GM21447 (cell line): ENCODE measurements around the gene SPDEF.

Experiments
- ATAC-seq: cut with Tn5 transposase; IDR thresholded peaks from one replicate; pipeline ENCODE4 v1.9.1; 2021; ENCODE audit not compliant: unreplicated experiment

SPDEF gene

GRCh38 chr6:34583861-34584604 lies 27.9 kb upstream of the SPDEF start:
- ATAC-seq, result no peak

DNA sequence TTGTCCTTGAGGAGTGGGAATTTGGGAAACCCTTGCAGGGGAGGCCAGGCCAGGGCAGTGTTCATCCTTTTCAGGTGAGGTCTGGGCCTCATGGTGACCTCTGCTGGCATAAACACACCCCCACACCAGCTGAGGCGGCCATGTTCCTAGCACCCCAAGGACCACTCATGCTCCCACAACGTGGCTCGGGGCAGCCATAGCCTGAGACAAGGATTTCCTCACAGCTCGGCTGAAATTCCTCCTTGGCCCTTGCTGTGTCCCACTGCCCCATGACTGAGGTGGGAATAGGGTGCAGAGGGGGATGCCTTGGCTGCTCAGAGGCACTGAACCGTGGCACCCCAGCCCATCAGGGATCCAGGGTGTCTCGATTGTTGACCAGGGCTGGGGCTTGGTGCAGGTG lies 27.3 kb upstream of the SPDEF start:
- no peak for ATAC-seq

GRCh38 chr6:34581561-34581920 lies 25.4 kb upstream of the SPDEF start:
- no peak for ATAC-seq

GRCh38 chr6:34580707-34581560 lies 24.8 kb upstream of the SPDEF start:
- ATAC-seq, result no peak

GRCh38 chr6:34578445-34579262 lies 22.5 kb upstream of the SPDEF start:
- ATAC-seq, result no peak

- ATAC-seq, result no peak
These were observed 20.3 kb upstream of the SPDEF start for GRCh38 chr6:34576286-34576955.

DNA sequence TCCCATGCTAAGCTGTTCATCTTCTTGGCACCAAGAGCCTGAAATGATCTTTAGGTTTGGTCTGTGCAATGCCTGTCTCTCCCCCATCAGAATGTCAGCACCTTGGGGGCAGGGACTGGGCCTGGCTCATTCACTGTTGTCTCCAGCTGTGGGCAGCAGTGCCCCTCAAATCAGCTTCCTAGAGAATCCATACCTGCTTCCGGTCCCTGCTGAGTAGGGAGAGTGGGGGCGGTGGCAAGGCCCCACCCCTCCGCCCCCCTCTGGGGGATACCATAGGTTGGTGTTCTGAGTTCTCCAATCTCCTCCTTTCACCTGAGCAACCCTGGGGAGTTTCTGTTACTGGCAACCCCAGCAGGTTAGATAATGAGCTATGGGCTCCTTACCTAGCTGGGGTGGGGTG lies 19.2 kb upstream of the SPDEF start:
- ATAC-seq, result no peak

DNA sequence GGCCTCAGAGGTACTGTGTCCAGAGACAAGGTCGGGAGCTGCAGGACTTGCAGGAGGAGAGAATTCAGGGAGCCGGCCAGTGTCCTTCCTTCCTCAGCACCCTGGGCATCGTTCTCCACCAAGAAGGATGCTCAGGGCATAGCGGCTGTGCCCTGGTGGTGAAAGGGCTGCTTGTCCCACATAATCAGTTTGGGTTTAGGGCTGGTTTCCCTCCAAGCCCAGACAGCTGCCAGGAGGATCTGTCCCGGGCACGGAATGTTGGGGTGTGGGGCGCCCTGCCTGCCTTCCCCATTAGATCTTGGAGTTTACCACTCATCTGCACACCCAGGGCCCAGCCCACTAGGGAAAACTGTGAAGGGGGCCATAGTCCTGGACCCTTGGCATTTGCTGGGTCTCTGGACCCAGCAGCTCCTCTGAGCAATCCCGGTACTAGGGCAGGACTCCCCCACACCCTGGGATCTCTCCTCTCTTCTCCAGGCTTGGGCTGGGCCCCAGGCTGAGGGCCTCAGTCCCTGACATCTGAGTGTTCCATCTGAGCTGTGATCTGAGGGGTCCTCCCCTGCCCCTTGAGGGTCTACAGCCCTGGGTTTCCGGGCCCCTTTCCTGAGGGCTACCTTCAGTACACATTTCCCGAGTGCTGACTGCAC lies 18.6 kb upstream of the SPDEF start:
- no peak for ATAC-seq

DNA sequence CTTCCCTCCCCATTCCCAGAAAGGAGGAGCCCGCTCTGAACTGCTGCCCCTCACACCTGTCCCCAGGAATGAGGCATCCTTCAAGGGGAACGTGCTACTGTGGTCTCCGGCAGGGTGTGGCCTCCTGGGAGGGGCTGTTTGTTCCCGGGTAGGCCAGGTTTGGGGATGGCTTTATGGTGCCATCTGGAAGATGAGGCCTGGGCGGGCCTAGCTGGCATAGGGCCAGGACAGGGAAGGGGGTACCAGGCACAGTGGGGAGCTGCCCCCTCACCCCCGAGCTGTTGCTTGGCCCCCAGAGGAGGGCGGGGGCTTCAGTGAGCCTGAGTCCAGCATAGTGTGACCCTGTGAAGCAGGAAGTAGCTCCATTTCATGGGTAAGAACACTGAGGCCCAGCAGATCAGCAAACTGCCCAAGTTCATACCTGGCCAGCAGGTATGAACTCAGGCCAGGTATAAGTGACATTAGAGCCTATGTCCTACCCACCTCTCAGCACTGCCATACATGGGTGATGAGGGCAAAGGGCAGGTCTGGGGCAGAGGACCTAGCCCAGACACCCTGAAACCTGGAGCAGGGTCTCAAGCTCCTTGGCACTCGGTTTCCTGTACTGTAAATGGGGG lies 17.5 kb upstream of the SPDEF start:
- ATAC-seq, result no peak

DNA sequence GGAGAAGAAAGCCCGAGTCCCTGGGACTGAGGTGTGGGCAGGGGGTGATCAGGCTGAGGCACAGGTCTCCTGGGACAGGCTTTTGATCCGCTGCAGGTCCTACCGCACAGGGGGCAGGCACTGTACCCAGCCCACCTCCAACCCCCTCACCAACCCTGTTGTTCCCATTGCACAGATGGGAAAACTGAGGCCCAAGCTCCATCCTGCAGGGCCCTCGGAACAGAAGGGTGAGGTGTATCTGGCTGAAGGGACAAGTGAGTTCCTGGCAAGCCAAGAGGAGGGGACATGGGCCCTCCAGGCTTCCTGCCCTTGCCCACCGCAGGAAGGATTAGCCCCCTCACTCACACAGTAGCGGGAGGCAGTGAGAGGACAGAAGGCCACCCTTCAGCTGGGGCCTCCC lies 16.5 kb upstream of the SPDEF start:
- no peak for ATAC-seq

- no peak for ATAC-seq
These were observed 15.9 kb upstream of the SPDEF start for GRCh38 chr6:34572021-34572420.

DNA sequence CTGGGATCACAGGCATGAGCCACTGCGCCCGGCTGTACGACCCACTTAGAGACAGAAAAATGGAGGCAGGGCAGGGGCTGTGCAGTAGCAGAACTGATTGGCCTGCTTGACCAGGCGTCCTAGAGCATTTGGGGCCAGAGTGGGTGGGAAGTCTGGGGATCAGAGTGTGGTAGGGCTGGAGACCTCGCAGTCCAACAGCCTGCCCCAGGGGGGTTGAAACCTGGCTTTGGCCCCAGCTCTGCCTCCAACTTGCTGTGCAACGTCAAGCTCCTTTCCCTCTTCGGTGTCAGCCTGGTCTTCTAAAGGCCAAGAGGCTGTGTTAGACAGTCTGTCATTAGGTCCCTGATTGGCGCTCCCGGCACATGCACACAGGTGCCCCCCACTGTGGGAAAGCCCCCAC lies 15.3 kb upstream of the SPDEF start:
- ATAC-seq, result no peak

- no peak for ATAC-seq
These were observed 14.1 kb upstream of the SPDEF start for GRCh38 chr6:34570066-34570833.

- ATAC-seq, result no peak
These were observed 13.3 kb upstream of the SPDEF start for GRCh38 chr6:34569361-34569973.

- no peak for ATAC-seq
These were observed 12.4 kb upstream of the SPDEF start for GRCh38 chr6:34568341-34569201.

DNA sequence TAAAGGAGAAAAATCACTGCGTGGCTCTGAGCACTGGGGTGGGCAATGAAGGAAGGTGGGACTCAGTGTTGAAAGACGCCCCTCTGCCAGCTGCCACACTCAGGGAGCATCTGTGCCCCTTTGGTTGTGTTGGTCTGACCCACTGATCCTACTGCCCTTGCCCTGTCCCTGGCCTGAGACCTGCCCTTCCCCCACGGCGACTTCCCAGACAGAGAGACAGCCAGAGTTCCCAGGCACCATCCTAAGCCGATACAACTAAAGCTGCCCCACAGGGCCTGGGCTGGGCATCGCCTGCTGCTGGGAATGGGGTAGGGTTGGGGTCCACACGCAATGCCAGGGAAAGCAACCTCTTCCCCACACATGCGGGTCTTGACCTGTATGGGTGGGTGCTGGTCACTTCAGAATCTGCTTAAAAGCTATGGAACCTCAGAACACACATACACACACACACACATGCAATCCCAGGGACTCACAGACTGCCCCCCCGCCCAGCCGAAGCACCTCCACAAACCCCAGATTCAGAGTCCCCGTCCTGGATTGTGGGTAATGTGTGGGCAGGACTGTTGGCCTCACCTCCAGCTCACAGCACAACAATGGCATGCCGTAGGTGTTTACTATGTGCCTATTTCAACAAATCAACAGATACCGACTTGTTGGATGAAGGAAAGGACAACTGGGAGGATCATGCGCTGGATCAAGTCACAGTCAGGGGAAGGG lies 10.9 kb upstream of the SPDEF start:
- ATAC-seq, result no peak

GRCh38 chr6:34565722-34566137 lies 9.6 kb upstream of the SPDEF start:
- ATAC-seq, result no peak
